ENCODE data around the gene NRXN3. TPM values are rescaled to one million over a fixed set of nuclear protein-coding genes. Genes with fewer than 3 reads are reported as not detected.

Gene NRXN3
- polyA plus RNA-seq, 1 donor (not counting 4 experiments of a cell fraction or from before 2014, with no cell fraction given) = 0.89 TPM

DNA sequence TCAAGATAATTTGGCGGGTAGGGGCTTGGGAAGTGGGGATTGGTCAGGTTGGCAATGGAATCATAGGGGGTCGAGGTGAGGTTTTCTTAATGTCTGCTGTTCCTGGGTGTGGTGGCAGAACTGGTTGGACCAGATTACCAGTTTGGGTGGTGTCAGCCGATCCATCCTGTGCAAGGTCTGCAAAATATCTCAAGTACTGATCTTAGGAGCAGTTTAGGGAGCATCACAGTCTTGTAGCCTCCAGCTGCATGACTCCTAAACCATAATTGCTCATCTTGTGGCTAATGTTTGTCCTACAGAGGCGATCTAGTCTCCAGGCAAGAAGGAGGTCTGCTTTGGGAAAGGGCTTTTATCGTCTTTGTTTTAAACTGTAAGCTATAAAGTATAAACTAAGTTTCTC lies 1172.8 kb downstream of the NRXN3 start:
- Histone ChIP-seq H3K79me2 (ENCODE audit: control insufficient read depth, insufficient read depth, low read length) (no peaks in the 10 kb centered on the region), H3K27me3 (ENCODE audit: control insufficient read depth, extremely low read depth, insufficient read depth, low read length) (no peaks in the 10 kb centered on the region), H3K4me3 (ENCODE audit: control insufficient read depth in 2 of 3, extremely low read depth in 1 of 3, insufficient read depth in 2 of 3, low read depth in 1 of 3, low read length in 3 of 3) (no peak overlapping the region), H3K27ac (ENCODE audit: control insufficient read depth, insufficient read depth, low read length) (no peak overlapping the region), H3K9ac (ENCODE audit: control insufficient read depth, extremely low read depth, insufficient read depth, low read length) (no peak overlapping the region), H4K20me1 (ENCODE audit: control insufficient read depth, extremely low read depth, insufficient read depth, low read length) (no peaks in the 10 kb centered on the region), H3K4me2 (ENCODE audit: control insufficient read depth, extremely low read depth, insufficient read depth, low read depth, low read length) (peak overlapping the region; percentile 46), H3K9me1 (ENCODE audit: control insufficient read depth, extremely low read depth, insufficient read depth, low read length) (no peaks in the 10 kb centered on the region), H3K36me3 (ENCODE audit: control insufficient read depth in 2 of 2, extremely low read depth in 1 of 2, insufficient read depth in 2 of 2, low read length in 2 of 2) (no peaks in the 10 kb centered on the region), H3K4me1 (ENCODE audit: control insufficient read depth, extremely low read depth, insufficient read depth, low read length) (peaks cover 14% of the 10 kb centered on the region), H3K9me3 (ENCODE audit: control insufficient read depth, low read depth, low read length) (no peaks in the 10 kb centered on the region), H2AFZ (ENCODE audit: control insufficient read depth, low read length) (no peak overlapping the region)
- peak; percentile 43 for FAIRE-seq
- DNase-seq (ENCODE audit: low read depth, low spot score) = no peak
- dilution Hi-C loops (cut with MboI; ENCODE audit: extremely low pct_ligation_motif_present, low sequenced_read_pairs) = no loop called here
- TF ChIP-seq, protein P1, sequence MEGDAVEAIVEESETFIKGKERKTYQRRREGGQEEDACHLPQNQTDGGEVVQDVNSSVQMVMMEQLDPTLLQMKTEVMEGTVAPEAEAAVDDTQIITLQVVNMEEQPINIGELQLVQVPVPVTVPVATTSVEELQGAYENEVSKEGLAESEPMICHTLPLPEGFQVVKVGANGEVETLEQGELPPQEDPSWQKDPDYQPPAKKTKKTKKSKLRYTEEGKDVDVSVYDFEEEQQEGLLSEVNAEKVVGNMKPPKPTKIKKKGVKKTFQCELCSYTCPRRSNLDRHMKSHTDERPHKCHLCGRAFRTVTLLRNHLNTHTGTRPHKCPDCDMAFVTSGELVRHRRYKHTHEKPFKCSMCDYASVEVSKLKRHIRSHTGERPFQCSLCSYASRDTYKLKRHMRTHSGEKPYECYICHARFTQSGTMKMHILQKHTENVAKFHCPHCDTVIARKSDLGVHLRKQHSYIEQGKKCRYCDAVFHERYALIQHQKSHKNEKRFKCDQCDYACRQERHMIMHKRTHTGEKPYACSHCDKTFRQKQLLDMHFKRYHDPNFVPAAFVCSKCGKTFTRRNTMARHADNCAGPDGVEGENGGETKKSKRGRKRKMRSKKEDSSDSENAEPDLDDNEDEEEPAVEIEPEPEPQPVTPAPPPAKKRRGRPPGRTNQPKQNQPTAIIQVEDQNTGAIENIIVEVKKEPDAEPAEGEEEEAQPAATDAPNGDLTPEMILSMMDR (optimal IDR thresholded peaks at IDR 0.05 in 1 of 3, IDR thresholded peaks at IDR 0.05 in 1 of 3, conservative IDR thresholded peaks at IDR 0.05 in 1 of 3; ENCODE audit: extremely low read depth in 1 of 3, insufficient read depth in 2 of 3, low read length in 3 of 3) = no peak
- TF ChIP-seq EZH2 (IDR thresholded peaks at IDR 0.05; ENCODE audit: low read length) = no peak

DNA sequence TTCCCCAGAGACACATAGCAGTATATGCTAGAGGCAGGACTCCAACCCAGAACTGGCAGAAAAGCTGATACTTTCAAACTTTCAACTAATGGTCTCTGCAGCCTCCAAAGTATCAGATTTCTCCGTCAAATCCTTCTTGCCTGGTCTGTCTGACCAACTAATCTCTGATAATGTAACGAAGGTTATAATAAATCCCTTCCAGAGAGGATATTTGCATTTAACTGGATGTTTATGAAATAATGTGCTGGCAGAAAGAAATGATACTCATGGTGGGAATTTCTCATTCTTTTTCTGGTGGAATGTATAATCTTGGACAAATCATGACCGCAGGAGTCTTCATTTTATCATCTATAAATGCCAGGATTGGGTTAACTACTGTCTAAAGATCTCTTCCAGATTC lies 1180.8 kb downstream of the NRXN3 start:
- Histone ChIP-seq H3K9me3 (ENCODE audit: control insufficient read depth, low read depth, low read length) (no peaks in the 10 kb centered on the region), H3K4me1 (ENCODE audit: control insufficient read depth, extremely low read depth, insufficient read depth, low read length) (no peaks in the 10 kb centered on the region), H3K36me3 (ENCODE audit: control insufficient read depth in 2 of 2, extremely low read depth in 1 of 2, insufficient read depth in 2 of 2, low read length in 2 of 2) (no peaks in the 10 kb centered on the region), H3K4me3 (ENCODE audit: control insufficient read depth in 2 of 3, extremely low read depth in 1 of 3, insufficient read depth in 2 of 3, low read depth in 1 of 3, low read length in 3 of 3) (no peak overlapping the region), H3K9ac (ENCODE audit: control insufficient read depth, extremely low read depth, insufficient read depth, low read length) (no peak overlapping the region), H3K4me2 (ENCODE audit: control insufficient read depth, extremely low read depth, insufficient read depth, low read depth, low read length) (no peak overlapping the region), H3K27ac (ENCODE audit: control insufficient read depth, insufficient read depth, low read length) (no peak overlapping the region), H3K79me2 (ENCODE audit: control insufficient read depth, insufficient read depth, low read length) (no peaks in the 10 kb centered on the region), H4K20me1 (ENCODE audit: control insufficient read depth, extremely low read depth, insufficient read depth, low read length) (no peaks in the 10 kb centered on the region), H3K27me3 (ENCODE audit: control insufficient read depth, extremely low read depth, insufficient read depth, low read length) (no peaks in the 10 kb centered on the region), H2AFZ (ENCODE audit: control insufficient read depth, low read length) (no peak overlapping the region), H3K9me1 (ENCODE audit: control insufficient read depth, extremely low read depth, insufficient read depth, low read length) (no peaks in the 10 kb centered on the region)
- DNase-seq (ENCODE audit: low read depth, low spot score) (no peak), FAIRE-seq (no peak)
- TF ChIP-seq EZH2 (IDR thresholded peaks at IDR 0.05; ENCODE audit: low read length) = no peak
- TF ChIP-seq, protein P1 (optimal IDR thresholded peaks at IDR 0.05 in 1 of 3, IDR thresholded peaks at IDR 0.05 in 1 of 3, conservative IDR thresholded peaks at IDR 0.05 in 1 of 3; ENCODE audit: extremely low read depth in 1 of 3, insufficient read depth in 2 of 3, low read length in 3 of 3) = no peak
- dilution Hi-C loops (cut with MboI; ENCODE audit: extremely low pct_ligation_motif_present, low sequenced_read_pairs) = no loop called here
